GM18951 (cell line): ENCODE measurements around the gene CANT1.
"Not testable (repeated sequence)": the region's sequence is repeated elsewhere in the genome, so short reads cannot be mapped to it uniquely, and the experiment has no call there.

Source experiments
- POLR2A ChIP-seq: IDR thresholded peaks from 4 replicates; pipeline ENCODE4 v1.6.1; 2011; ENCODE audit warnings: mild to moderate bottlenecking; ENCODE audit not compliant: insufficient read length, insufficient read depth; ENCODE audit errors: extremely low read depth
- in situ Hi-C: fragments of 300-500 bp; cut with MboI; formaldehyde crosslinking; loops from one replicate; pipeline ENCODE4 v1.12.0; 2022; ENCODE audit warnings: low sequenced_read_pairs, mixed read lengths, inconsistent platforms; ENCODE audit not compliant: unreplicated experiment

Gene CANT1

DNA sequence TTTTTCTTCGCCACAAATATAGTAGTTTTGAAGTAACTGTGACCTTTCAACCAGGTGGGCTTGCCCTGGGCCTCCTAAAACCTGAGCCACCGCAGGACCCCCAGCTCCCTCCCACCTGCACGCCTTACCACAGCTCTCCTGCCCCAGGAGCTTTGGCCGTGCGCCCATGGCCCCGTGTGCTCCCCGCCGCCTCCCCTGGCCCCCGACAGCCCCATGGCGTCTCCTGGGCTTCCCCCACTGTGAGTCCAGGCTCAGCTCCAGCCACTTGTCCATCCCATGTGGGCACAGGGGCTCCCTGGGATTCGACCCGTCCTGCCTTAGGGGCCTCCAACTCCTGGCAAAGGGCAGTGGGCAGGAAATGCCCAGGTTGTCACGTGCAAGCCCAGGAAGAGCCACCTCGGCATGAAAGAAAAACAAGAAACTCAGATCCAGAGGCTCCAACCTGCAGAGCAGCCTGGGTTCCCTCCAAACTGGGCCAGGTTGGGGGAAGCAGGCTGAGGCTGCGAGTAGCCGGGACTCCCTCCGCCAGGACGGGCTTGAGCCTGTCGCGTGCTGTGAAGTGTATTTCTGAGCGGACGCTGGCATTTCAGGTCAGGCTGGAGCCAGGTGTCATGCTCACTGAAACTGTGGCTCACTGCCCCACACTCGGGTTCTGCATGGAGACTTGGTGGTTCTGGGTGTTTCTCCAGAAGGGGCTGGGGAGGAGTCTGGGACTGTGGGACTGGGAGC, 35.6 kb downstream of the CANT1 start:
- in situ Hi-C loops: loop anchor here (10.0 kb wide), 1 partner anchor 109 kb away; no protein-coding TSS in a partner anchor
- no peak for TF ChIP-seq POLR2A

DNA sequence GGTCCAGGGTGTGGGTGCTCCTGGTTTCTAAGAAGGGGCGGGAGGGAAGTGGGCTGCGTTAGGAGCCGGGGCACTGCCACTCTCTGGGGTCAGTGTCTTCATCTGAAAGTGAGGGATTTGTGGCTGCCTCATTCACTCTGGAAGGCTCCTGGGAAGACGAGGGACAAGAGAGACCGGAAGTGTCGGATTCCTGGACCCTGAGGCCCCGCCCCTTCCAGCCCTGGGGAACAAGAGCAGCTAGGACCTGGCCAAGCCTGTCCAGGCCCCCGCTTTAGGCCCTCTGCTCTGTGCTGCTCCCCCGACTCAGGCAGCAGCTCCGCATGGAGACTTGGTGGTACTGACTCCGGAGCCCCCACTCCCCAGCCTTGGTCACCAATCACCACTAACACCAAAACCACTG, 36.4 kb downstream of the CANT1 start:
- in situ Hi-C loops: loop anchor here (10.0 kb wide), 1 partner anchor 108 kb away; no protein-coding TSS in a partner anchor
- no peak for TF ChIP-seq POLR2A

DNA sequence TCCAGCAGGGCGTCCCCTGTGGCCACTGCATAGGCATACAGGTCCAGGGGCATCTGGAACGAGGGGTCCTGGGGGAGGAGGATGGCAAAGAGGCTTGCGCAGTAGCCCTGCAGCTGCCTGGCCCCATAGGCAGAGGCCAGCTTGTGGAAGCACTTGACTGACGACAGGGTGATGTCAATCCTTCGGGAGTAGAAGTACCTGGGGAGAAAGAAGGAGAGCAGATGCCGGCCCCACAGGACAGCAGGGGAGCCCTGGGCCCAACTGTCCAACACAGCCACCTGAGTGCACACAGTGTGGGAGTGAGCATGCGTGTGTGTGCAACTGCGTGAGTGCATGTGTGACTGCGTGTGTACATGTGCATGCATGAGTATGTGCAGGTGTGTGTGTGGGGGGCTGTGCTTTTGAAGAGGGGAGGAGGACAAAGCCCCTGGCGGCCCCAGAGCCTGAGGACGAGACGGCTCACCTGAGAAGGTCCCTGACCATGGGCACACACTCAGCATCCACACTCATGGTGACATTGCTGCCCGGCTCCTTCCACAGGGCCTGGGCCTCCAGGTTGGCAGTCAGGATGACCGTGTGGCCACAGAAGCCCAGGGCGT, 37.0 kb downstream of the CANT1 start:
- no peak for TF ChIP-seq POLR2A
- in situ Hi-C loops: loop anchor here (10.0 kb wide), 1 partner anchor 108 kb away; no protein-coding TSS in a partner anchor

- in situ Hi-C loops: loop anchor here (10.0 kb wide), 1 partner anchor 107 kb away; no protein-coding TSS in a partner anchor
- TF ChIP-seq POLR2A: no peak
These were observed 37.6 kb downstream of the CANT1 start for GRCh38 chr17:78971756-78972506.

DNA sequence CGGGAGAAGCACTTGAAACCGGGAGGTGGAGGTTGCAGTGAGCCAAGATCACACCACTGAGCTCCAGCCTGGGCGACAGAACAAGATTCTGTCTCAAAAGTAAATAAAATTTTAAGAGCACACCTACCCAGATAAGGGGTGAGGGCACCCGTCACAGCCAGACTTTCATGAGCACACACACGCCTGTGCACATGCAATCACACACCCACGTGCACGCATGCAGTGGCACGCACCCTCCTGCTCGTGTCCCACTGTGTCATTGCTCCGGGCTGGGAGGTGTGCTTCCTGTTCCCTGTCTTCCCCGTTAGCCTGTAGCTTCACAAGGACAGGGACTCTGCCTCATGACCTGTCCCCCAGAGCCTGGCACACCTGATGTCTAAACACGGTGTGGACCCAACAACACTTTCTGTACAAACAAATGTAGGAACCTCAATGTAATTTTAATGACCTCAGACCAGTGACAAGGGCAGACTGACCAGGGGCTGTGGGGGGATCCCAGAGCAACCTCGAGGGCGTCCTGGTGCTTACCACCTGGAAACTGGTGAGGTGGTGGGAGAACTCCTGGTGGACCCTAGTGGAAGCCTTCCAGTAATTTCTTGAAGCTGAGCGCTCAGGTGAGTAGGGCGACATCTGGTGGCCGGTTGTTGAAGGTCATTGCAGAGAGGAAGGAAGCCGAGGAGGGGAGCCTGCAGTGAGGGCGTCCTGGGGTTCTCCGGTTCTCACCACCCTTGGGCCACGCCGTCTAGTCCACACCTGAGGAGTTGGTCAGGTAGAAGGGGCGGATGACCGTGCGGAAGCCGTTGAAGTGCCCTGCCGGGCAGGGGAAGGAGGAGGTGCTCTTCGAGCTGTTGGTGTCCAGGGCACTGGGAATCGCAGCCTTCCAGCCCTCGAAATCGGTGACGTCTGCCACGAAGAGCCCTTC, 38.5 kb downstream of the CANT1 start:
- TF ChIP-seq POLR2A: no peak
- in situ Hi-C loops: loop anchor here (10.0 kb wide), 1 partner anchor 106 kb away; no protein-coding TSS in a partner anchor

DNA sequence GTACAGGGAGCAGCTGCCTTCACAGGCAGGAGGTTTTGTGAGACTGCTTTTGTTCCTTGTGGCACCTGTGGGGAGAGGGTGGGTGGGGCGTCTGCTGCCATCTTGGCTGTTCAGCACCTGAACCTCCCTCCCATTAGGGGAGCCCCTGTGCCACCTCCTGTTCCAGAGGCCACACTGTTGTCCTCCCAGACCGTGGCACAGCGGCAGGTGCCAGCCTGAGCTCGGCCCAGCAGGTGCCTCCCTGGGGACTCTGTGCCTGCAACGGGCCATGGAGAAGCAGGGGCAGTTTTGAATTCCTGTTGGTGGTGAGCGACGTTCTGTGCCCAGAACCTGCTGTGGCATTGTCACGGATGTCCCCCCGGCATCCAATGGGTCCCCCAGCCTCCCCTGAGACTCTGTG, 39.7 kb downstream of the CANT1 start:
- TF ChIP-seq POLR2A: no peak
- in situ Hi-C loops: loop anchor here (10.0 kb wide), 1 partner anchor 105 kb away; no protein-coding TSS in a partner anchor

GRCh38 chr17:78967782-78968362, 41.7 kb downstream of the CANT1 start:
- no peak for TF ChIP-seq POLR2A
- in situ Hi-C loops: no loop called here

DNA sequence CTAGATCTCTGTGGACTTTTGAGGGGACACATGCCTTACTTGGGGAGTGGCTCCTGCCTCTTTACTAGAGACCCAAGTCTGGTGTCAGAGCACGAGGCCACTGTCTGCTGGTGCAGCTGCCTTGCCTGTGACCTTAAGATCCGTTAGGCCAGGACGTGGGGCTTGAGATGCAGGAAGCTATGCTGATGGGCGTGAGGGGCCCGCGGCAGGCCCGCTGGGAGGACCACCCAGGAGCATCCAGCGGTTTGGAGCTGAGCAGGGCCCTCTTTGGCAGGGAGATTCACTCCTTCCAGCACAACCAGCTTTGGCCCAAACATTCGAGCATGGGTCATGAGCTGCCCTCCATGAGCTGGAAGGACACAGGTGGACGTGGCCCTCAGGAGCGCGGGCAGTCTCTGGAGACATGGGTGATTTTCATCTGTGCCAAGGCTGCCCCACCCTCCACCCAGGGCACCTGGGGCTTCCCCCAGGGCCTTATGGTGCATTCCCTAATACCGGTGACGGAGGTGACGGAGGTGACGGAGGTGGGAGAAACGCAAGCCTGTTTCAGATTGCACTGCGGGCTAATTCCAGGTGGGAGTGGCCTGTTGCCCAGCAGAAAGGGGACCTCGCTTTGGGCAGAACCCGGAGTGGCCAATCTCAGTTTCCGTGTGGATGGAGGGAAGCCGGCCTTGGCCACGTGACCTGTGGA, 42.5 kb downstream of the CANT1 start:
- in situ Hi-C loops: no loop called here
- TF ChIP-seq POLR2A: no peak

GRCh38 chr17:78966123-78966813, 43.3 kb downstream of the CANT1 start:
- in situ Hi-C loops: no loop called here
- no peak for TF ChIP-seq POLR2A

DNA sequence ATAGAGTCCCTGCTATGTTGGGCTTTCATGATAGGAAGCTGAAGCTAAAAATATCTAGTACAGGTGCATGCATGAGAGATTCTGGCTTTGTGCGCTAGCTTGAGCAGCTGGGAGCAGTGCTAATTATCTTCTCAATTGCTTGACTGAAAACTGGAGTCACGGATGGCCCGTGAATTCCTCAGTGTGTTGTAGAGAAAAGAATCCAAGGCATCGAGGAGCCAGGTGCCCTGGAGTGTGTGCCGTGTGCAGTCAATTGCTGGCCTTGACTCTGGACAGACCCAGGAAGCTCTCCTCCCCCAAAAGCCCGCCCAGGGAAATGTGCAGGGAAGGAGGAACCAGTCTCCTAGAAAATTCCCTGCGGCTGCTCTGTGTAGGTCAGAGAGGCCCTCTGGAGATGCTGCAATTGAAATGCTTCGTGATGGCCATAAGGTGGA, 44.1 kb downstream of the CANT1 start:
- in situ Hi-C loops: no loop called here
- TF ChIP-seq POLR2A: no peak

DNA sequence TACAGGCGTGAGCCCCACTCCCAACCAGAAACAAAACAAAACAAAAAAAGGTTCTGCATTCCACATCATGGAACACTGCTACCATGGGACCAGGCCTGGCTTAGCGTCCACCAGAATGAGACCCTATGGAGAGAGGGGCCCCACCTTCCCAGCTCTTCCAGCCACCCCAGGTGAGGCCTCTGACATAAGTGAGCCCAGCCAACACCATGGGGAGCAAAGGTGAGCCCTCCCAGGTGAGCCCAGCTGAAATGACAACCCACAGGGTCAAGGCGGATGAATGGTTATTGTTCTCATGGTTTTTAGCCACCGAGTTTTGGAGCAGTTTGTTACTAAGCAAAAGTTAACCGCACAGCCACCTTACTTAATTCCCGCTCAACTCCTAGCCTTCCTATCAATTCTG, 46.2 kb downstream of the CANT1 start:
- in situ Hi-C loops: no loop called here
- TF ChIP-seq POLR2A: no peak

DNA sequence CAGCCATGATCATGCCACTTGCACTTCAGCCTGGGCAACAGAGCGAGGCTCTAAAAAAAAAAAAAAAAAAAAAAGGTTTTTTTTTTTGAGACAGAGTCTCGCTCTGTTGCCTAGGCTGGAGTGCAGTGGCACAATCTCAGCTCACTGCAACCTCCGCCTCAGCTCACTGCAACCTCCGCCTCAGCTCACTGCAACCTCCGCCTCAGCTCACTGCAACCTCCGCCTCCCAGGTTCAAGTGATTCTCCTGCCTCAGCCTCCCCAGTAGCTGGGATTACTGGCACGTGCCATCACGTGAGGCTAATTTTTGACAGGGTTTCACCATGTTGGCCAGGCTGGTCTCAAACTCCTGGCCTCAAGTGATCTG, 46.6 kb downstream of the CANT1 start:
- in situ Hi-C loops: not testable (repeated sequence)
